HG03159 (cell line): ENCODE measurements around the gene ZNF423.

Experiments
- ATAC-seq: cut with Tn5 transposase; IDR thresholded peaks from one replicate; pipeline ENCODE4 v1.9.1; 2021; ENCODE audit warnings: mild to moderate bottlenecking, moderate library complexity; ENCODE audit not compliant: unreplicated experiment

ZNF423 gene

GRCh38 chr16:49610983-49611382 lies 244.9 kb downstream of the ZNF423 start:
- no peak for ATAC-seq

GRCh38 chr16:49608779-49609178 lies 247.1 kb downstream of the ZNF423 start:
- no peak for ATAC-seq

GRCh38 chr16:49608098-49608497 lies 247.8 kb downstream of the ZNF423 start:
- ATAC-seq = no peak

- no peak for ATAC-seq
Measured at GRCh38 chr16:49605536-49606254, 250.2 kb downstream of the ZNF423 start.

- ATAC-seq = no peak
Measured at GRCh38 chr16:49604602-49605001, 251.3 kb downstream of the ZNF423 start.

GRCh38 chr16:49603956-49604355 lies 252.0 kb downstream of the ZNF423 start:
- no peak for ATAC-seq

GRCh38 chr16:49602976-49603310 lies 253.0 kb downstream of the ZNF423 start:
- no peak for ATAC-seq

- no peak for ATAC-seq
Measured at GRCh38 chr16:49602201-49602975, 253.5 kb downstream of the ZNF423 start.

GRCh38 chr16:49601576-49601975 lies 254.3 kb downstream of the ZNF423 start:
- ATAC-seq = no peak

- no peak for ATAC-seq
Measured at GRCh38 chr16:49600976-49601375, 254.9 kb downstream of the ZNF423 start.

GRCh38 chr16:49600536-49600935 lies 255.4 kb downstream of the ZNF423 start:
- no peak for ATAC-seq

GRCh38 chr16:49599704-49600103 lies 256.2 kb downstream of the ZNF423 start:
- ATAC-seq = no peak

- ATAC-seq = no peak
Measured at GRCh38 chr16:49599281-49599680, 256.6 kb downstream of the ZNF423 start.

- ATAC-seq = no peak
Measured at GRCh38 chr16:49598383-49599170, 257.3 kb downstream of the ZNF423 start.

- ATAC-seq = no peak
Measured at GRCh38 chr16:49597796-49598195, 258.1 kb downstream of the ZNF423 start.

GRCh38 chr16:49596648-49597291 lies 259.1 kb downstream of the ZNF423 start:
- ATAC-seq = no peak

GRCh38 chr16:49596068-49596467 lies 259.8 kb downstream of the ZNF423 start:
- no peak for ATAC-seq

GRCh38 chr16:49594685-49595498 lies 261.0 kb downstream of the ZNF423 start:
- no peak for ATAC-seq

GRCh38 chr16:49594153-49594552 lies 261.8 kb downstream of the ZNF423 start:
- no peak for ATAC-seq

- no peak for ATAC-seq
Measured at GRCh38 chr16:49593424-49594040, 262.4 kb downstream of the ZNF423 start.
